NOMO-1 (cell line): ENCODE results near the gene STAT5B.
"Not testable (repeated sequence)": the region's sequence is repeated elsewhere in the genome, so short reads cannot be mapped to it uniquely, and the experiment has no call there.

Source experiments
- DNase-seq, 2 experiments: peaks; one replicate each; lab custom pipeline; 2025; ENCODE audit not compliant: unreplicated experiment in 2 of 2; lab: John Stamatoyannopoulos, UW

The STAT5B gene

GRCh38 chr17:42200706-42201457, 75.3 kb downstream of the STAT5B start:
- no peak for DNase-seq

GRCh38 chr17:42199416-42200011, 76.7 kb downstream of the STAT5B start:
- no peak for DNase-seq

- DNase-seq: peak; percentile 67 to 78
These were observed 77.3 kb downstream of the STAT5B start for GRCh38 chr17:42198897-42199296.

DNA sequence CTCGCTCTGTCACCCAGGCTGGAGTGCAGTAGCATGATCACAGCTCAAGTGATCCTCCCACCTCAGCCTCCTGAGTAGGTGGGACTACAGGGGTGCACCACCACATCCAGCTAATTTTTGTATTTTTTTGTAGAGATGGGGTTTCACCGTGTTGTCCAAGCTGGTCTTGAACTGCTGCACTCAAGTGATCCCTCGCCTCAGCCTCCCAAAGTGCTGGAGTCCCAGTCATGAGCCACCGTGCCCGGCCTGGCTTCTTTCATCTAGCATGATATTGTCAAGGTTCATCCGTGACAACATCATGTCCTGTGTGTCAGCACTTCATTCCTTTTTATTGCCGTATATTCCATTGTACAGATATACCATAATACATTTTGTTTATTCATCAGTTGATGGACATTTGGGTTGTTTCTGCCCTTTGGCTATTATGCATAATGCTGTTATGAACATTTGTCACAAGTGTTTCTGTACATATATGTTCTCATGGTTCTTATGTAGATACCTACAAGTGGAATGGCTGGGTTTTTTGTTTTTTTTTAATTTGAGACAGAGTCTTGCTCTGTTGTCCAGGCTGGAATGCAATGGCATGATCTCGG, 78.5 kb downstream of the STAT5B start:
- DNase-seq: no peak

GRCh38 chr17:42193969-42194899, 82.0 kb downstream of the STAT5B start, which contains the start of gene GHDC:
GHDC (minus strand) TSS chr17:42194494; CDS start chr17:42193581, 913 bp downstream.
- peak; percentile 84 to 94 for DNase-seq

GRCh38 chr17:42193216-42193968, 82.8 kb downstream of the STAT5B start:
- DNase-seq: no peak

DNA sequence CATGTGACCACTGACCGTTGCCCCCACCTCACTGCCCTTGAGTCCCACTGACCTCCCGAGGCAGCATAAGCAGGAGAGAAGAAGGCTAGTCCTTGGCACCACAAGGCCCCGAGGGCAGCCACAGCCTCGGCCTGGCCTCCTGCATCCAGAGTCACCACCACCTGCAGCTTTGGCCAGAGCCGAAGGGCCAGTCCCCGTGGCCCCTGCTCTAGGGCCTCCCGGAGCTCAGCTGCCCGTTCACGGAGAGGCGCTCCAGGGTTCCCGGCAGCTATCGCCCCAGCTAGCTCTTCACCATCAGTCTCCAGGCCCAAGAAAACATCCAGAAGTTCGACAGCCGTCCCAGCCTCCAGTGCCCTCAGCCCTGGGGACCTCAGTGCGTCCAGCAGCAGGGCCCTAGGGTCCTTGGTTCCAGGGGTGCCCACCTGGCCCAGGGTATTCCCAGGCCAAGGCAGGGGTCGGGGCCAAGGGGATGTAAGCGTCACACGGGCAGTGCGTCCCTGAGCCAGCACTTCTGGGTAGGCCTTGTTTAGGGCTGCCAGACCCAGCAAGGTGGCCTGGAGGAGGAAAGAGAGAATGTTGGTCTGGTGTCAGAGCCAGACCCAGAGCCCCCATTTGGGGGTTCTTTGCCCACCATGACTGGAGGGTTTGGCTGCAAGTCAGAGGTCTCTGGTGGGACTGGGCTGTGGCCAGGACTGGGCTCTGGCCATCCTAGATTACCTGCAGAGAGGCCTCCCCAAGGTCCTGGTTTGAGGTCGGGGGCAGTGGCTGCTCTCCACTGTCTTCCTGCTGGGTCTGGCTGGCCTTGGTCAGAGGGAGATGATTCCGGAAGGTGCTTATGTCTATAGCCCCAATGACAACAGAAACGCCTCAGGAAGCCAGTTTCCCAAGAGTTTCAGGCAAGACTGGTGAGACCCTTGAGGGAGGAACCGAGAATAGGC, 83.7 kb downstream of the STAT5B start:
- DNase-seq: no peak

GRCh38 chr17:42191275-42191608, 84.9 kb downstream of the STAT5B start:
- DNase-seq: no peak

- DNase-seq: no peak
These were observed 85.5 kb downstream of the STAT5B start for GRCh38 chr17:42190491-42191274.

DNA sequence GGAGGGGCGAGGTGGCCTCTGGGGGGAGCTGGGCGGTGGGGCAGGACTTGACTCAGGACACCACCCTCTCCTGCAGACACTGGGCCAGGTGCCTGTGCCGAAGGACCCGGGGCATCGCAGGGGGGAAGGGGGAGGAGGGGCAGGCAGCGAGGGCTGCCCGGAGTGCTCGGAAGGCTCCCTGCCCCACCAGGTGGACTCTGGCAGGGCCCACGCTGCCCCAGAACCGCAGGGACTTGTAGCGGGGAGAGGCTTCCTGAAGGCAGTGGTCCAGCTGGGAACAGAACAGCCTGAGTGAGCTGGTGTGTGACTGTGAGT, 86.6 kb downstream of the STAT5B start:
- DNase-seq: no peak

DNA sequence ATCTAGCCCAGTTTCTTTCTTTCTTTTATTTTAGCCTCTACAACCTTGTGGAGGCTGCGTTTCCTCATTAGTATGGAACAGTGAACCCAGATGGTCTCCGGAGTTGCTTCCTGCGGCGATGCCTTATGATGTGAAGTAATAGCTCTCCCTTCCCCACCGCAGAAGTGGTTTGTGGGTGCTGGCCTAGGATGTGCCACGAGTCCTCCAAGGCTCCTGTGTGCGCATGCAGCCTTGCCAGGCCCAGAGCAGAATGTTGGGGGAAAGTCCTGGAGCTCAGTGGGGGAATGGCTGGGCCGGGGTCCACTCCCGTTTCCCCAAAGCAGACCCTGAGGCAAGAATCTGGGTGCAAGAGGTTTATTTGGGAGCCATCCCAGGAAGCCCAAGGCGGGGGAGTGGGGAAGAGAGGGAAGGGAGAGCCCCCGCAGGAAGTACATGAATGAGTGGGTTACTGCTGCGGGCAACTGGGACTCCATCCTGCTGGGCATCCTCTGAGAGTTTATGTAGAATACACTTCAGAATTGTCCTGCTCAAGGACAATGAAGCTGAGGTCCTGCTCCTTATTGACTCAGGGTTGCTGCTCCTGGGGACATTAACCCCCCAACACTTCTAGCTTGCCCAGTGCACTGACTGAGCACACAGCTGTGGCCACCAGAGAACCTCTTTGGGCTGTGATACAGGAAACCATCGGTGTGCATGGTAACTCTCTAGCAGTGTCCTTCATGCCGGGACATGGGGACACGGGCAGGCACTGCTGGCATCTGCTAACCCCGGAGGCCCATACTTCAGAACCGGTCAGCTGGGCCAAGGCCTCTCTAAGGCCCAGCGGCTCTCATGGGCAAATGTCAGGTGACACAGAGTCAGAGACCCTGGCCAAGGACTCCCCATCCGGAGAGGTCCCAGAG, 87.2 kb downstream of the STAT5B start:
- peak; percentile 17 to 20 for DNase-seq

DNA sequence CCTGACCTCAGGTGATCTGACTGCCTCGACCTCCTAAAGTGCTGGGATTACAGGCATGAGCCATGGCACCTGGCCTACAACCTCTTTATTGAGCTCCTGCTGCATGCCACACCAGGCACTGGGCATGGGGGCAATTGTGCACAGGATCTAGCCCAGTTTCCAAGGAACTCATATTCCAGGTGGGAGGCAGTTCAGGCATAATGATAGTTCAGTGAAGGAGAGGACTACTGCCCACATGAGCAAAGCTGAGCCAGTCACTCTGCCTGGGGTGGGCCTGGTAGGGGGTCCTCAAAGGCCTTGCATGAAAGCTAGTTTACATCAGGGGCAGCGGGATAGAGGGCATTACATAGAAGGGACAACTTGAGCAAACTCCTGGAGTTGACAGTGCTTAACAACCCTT, 88.4 kb downstream of the STAT5B start:
- no peak for DNase-seq

DNA sequence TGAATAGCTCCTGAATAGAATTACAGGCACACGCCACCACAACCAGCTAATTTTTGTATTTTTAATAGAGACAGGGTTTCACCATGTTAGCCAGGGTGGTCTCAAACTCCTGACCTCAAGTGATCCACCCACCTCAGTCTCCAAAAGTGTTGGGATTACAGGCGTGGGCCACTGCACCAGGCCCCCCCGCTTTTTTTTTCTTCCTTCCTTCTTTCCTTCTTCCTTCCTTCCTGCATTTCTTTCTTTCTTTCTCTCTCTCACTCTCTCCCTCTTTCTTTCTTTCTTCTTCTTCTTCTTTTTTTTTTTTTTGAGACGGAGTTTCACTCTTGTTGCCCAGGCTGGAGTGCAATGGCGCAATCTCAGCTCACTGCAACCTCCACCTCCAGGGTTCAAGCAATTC, 90.0 kb downstream of the STAT5B start:
- DNase-seq: not testable (repeated sequence)

- DNase-seq: no peak
These were observed 90.6 kb downstream of the STAT5B start for GRCh38 chr17:42185621-42185930.

DNA sequence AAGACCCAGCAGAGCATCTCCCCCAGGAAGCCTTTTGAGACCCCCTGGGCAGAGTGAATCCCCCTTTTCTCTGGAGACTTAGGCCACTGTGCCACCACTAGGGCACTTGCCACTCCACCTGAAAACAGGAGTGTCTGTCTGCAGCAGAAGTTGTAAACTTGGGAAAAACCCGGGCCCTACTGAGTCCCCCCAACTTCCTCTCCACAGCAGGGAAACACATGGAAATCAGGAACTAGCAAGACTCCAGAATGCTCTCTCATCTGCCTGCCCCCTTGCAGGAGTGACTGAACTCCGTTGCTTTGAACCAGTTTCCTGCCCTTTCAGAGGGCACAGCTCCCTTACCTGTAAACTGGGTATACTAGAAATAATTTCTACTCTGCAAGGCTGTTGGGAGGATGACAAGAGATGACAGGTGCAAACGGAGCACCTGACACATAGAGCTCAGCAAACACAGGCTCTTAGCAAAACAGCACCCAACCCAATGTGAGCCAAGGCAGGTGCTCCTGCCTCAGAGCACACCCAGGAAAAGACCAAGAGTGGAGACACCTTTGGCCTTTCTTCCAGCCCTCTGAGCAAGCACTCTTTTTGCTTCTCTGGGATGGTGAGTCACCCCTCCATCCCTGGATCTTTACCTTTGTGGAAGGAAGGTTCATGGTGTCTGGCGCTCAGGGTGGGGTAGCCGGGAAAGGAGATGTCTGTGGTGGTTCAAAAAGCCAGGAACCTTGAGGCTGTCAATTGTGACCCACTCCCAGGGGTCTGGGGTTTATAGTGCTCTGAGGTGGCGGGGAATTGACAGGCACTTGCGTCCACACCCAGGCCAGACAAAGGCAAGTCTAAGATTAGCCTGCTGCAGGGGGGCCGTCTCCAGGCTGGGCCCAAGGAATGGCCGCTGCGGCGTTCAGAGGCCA, 91.2 kb downstream of the STAT5B start, which contains the start of gene HCRT:
HCRT (minus strand) TSS at position 740 of the 908 bp plus-strand sequence; CDS start at position 653, 87 bp downstream.
- DNase-seq: no peak
